HEK293 (cell line): Measurements from ENCODE around the gene TPSD1.
"Not testable (repeated sequence)": the region's sequence is repeated elsewhere in the genome, so short reads cannot be mapped to it uniquely, and the experiment has no call there.

Experiments used
- ZBTB6 ChIP-seq: fragments of 450-650 bp; formaldehyde crosslinking; IDR thresholded peaks from 2 replicates; pipeline ENCODE4 v1.5.1; 2017; ENCODE audit warnings: missing biosample characterization, missing genetic modification characterization
- ZNF157 ChIP-seq: fragments of 450-650 bp; formaldehyde crosslinking; IDR thresholded peaks from 2 replicates; pipeline ENCODE4 v1.5.1; 2016; ENCODE audit warnings: missing biosample characterization, missing genetic modification characterization
- ZNF18 ChIP-seq: fragments of 450-650 bp; formaldehyde crosslinking; IDR thresholded peaks from 2 replicates; pipeline ENCODE4 v1.5.1; 2016; ENCODE audit warnings: missing biosample characterization, missing genetic modification characterization
- ZNF214 ChIP-seq: fragments of 450-650 bp; formaldehyde crosslinking; IDR thresholded peaks from 2 replicates; pipeline ENCODE4 v1.5.1; 2017; ENCODE audit warnings: missing biosample characterization, mild to moderate bottlenecking, missing genetic modification characterization, borderline replicate concordance

- not testable (repeated sequence) for TF ChIP-seq ZNF214, ZBTB6, ZNF18, ZNF157 (tag by site-specific recombination)
Observed at GRCh38 chr16:1240436-1240835, 15.4 kb upstream of the TPSD1 start, which contains the start of gene TPSAB1.
